GM19468 (cell line): ENCODE measurements around the gene NECTIN1.

ENCODE experiments used
- ATAC-seq: cut with Tn5 transposase; IDR thresholded peaks from one replicate; pipeline ENCODE4 v1.9.1; 2021; ENCODE audit warnings: mild to moderate bottlenecking, moderate library complexity, moderate number of reproducible peaks; ENCODE audit not compliant: unreplicated experiment; ENCODE audit errors: extremely low read depth

Gene NECTIN1

DNA sequence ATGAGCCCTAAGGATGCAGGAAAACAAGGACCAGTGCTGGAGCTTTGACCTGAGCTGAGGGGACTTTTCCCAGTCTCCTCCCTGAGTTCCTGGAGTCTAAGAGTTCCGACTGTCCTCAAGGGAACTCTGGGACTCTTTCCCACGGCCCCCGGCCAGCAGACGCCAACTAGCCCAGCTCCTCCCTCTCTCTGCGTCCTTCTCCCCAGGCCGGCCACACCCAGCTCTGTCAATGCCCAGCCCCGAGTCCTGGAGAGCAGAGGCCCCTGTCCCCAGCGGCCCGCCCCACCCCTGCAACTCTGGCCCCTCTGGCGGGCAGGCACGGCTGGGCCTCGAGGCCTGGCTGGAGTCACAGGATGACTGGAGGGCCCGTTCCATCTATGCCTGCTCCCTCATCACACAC lies 29.8 kb downstream of the NECTIN1 start:
- ATAC-seq = no peak

DNA sequence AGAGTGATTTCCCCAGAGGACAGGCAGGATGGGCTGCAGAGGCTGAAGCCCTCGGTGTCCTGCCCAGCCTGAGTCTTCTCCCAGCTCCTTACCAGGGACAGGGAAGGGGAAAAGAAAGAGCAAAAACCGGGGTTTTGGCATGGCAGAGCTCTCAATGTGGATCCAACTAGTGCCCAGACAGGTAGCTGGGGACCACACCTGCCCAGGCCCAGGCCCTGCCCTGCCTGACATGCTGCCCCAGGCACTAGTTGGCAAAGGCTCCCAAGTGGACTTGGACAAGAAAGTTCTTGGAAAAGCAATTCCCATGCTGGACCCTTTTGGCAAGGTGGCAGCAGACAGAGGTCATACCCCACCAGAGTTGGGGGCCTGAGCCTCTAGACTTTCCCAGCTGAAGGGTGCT lies 31.1 kb downstream of the NECTIN1 start:
- ATAC-seq = no peak

DNA sequence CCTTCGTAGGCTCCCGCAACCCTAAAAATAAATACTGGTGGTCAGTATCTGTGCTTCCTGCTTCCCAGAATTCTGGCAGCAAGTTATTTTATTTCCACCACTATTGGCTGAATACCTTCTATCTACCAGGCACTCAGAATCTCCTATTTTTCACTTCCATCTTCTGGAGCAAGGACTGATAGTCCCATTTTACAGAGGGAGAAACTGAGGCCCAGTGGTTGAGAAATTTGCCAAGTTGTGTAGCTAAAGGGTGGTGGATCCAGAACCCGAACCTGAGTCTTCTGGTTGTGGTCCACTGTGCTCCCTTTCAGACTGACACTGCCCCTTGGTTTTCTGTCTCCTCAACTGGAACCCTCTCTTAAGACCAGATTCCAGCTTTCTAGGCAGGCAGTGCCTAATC lies 31.6 kb downstream of the NECTIN1 start:
- no peak for ATAC-seq

DNA sequence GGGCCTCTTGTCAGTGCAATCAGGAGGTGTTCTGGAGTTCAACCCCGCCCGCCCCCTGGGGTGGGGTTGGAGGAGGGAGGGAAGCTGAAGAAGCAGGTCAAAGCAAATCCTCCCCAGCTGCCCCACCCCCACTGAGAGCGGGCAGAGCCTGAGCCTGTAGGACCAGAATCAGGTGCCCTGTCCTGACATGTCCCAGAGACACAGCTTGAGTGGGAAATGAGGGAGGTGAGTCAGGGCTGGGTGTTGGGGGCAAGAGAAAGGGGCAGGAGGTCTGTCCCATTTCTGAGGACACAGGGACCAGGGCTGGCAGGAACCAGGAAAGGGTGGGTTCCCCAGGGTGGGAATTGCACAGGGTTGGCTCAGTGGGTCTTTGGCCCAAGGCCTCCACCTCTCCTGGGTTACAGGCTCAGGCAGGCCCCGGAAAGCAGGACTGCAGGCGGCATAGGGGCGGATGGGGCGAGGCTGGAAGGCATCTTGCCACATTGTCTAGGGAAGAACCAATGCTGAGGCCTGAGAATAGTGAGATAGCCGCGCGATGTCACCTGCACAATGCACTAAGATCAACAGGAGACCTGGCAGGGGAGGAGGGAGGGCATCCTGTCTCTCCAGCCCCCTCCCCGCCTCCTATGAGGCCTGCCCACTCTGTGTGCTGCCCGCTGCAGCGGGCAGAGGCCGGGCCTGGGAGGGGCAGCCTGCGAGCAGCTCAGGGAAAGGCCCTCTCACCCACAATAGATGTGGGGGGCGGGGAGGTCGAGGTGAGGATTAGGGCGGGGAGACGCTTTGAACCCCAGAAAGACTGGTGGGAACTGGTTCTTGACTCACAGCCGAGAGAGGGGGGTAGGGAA lies 32.4 kb downstream of the NECTIN1 start:
- ATAC-seq = no peak

DNA sequence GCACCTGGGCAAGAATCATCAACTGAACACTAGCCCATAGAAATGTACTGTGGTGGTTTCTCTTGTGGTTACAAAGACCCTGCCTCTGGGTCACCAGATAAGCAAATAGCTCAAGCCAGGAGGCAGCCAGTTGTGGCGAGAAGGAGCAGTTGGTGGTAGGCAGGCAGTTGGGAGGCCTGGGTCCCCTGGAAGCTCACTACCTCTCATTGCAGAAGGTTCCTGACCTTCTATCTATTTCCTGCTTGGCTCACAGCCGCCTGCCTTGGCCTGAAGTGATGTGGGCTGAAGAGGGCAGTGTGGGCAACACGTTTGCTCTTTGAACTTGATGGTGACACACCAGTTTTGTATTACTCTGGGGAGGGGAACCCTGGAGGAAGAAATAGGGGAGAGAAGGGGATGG lies 34.7 kb downstream of the NECTIN1 start:
- no peak for ATAC-seq

DNA sequence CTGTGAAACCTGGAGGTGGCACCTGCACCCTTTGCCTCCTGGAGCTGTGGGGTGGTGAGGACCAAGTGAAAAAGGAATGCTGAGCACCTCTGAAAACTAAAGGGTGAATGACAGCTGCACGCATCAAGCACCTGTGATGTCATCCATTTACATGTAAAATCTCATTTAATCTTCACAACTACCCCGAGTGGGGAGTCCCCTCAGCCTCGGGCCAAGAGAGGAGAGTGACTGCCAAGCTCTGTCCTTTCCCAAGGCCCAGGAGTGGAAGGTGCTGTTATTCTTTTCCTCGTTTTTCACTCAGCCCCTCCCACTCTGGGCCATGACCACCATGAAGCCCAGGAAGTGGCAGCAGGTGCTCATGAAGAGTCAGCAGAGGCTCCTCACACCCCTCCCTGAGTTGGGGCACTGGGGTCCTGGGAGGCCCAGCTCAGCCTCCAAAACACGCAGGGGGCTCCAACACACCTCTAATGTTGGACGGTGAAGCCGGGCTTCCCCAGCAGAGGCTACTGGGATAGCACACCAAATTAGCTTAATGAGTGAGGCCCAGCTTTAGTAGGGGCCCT lies 35.7 kb downstream of the NECTIN1 start:
- ATAC-seq = no peak

DNA sequence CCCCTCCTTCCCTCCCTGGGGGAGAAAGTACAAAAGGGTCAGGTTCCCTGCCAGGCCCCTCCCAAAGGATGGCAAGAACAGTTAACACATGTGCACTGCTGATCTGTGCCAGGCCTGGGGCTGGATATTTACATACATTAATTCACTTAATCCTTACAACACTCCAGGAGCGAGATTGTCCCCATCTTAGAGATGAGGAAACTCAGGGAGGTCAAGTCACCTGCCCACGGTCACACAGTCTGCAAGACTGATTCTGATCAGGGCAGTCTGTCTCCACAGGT lies 36.5 kb downstream of the NECTIN1 start:
- ATAC-seq = no peak

DNA sequence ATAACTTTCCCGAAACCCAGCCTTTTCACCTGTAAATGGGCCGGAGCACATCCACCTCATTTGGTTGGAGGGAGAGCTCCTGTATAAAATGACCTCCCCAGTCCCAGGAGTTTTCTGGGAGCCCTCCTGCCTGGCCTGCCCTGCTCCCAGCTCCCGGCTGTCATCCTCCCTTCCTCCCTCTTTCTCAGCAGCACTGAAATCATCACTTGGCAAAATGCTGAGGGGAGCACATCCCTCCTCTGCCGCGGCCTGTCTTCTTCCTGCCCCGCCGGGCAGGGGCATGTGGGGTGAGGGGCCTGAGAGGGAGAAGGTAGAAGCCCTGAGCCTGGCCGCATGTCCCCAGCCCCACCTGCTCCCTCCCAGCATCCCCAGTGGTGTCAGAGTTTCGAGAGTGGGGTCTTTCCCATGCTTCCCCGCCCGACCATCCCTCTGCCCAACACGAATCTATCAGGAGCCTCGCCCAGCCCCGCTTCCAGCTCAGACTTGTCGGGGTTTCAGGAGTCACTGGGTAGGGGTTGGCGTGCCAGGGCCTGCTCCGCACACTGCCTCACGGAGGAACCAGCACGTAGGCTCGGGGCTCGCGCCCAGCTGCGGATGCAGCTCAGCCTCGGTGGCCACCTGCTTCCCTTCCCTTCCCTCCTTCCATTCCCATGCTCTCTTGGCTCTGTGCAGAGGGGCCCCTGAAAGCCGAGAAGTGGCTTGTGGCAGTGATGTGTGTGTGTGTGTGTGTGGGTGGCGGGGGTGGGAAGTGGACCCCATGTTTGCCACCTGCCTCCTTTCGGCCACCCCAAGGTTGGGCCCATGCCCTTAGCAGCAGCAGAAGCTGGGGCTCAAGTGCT lies 37.1 kb downstream of the NECTIN1 start:
- no peak for ATAC-seq

DNA sequence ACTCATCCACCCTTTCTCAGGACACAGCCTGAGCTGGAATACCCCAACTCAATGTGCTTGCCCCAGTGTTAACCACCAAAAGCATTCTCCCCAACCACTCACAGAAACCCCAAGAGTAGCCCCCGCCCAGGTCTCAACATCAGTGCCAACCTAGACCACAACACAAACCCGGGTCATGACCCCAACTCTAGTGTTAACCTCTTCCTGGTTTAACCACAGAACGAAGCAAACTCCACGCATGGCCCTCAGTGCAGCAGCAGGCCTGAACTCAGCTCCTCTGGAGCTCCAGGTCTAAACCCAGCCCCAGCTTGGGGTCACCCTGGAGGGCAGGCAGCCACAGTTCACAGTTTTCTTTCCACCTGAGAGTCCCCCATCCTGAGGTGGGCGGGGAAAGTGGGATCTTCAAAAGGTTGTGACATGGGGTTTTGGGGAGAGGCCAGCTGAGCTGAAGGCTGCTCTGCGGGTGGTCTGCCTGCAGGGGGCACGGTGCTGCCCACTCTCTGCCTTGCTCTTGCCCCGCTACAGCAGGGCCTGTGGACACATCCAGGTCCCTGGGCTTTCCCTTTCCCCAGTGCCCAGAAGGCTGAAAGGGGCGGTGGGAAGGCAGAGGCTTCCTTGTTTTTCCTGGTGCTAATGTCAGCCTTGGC lies 37.9 kb downstream of the NECTIN1 start:
- ATAC-seq = no peak

DNA sequence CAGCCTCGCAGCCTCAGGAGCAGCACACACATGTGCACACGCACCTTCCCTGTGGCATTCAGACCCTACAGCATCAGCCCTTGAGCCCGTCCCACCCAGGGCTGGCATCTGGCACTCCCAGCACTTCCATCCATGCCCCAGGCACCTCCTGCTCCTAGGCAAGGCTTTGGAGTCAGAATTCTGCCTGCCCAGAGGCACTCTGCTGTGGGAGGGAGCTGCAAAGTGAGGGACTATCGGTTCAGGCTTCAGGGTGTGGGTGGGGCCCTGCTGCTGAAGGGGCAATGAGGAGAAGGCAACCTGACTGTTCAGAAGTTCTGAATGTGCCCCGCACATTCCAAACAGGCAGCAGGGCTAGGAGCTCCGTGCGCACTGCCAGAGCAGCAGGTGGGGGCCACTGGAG lies 39.7 kb downstream of the NECTIN1 start:
- ATAC-seq = no peak

DNA sequence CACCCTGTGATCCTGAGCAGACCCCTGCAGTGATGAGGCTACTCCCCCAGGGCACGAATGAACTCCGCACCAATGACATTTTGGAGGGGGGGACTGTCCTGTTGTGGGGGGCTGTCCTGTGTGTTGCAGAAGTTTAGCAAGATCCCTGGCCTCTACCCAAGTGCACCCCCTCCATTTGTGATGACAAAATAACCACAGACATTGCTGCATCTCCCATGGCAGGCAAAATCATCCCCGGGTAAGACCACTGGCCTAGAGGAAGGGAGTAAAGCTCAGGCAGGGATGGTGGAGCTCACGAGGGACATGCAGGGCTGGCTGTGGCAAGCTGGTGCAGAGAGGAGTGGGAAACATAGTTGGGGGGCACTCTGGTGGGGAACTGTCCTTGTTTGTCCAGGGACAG lies 40.6 kb downstream of the NECTIN1 start:
- ATAC-seq = no peak

DNA sequence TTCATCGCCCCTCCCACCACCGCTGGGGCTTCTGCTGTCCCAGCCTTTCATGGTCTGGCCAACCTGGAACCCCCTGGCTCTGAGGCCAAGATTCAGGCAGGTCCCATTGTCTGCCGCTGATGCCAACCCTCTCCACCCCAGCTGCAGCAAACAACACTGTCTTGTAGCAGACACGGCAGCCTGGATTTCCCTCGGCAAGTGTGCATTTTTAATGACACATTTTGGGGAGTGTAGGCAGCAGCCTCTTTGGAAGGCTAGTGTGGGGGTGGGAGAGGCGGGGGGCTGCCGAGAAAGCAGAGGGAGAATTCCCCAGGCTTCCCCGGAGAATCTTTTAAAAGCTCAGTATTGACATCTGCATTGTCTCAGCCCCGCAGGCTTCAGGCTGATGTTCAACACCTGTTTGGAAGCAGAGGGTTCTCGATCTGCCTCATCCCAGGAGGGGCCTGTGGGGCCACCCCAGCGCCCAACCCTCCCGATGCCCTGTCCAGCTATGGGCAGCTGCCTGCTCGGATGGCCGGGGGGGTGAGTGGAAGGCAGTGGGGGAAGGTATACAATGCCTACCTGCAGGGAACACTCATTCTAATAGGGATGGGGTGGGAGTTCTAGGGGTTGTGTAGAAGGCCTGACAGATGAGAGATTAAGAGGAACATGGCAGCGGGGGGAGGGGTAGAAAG lies 41.5 kb downstream of the NECTIN1 start:
- ATAC-seq = no peak

DNA sequence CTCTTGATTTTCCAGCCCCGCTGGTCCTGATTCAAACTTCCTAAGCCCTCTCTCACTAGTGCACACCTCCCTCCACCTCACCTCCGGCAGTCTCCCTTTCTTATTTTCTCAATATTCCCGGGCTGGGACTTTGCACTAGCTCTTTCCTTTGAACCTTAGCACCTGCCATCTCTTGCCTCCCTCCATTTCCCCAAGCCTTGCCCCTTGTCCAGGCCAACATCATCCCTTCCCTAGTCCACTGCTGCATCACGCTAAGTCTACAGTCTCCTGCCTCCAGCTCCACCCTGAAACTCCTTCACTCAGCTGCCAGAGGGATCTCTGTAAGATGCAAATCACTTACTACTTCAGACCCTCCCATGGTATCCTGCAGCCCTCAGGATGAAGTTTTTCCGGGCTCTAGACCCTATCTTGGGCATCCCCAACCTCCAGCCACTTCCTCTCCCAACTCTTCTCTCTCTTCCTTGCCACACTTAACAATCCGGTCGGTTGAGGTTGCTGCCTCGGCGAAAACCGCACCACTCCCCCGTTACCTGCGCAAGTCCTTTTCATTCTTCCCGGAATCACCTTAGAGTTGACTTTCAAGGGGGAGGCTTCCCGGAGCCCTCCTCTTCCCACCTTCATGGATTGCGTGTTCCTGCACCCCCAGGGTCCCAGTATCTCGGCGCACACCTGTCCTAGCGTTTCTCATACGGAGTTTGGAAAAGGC lies 42.7 kb downstream of the NECTIN1 start:
- no peak for ATAC-seq

DNA sequence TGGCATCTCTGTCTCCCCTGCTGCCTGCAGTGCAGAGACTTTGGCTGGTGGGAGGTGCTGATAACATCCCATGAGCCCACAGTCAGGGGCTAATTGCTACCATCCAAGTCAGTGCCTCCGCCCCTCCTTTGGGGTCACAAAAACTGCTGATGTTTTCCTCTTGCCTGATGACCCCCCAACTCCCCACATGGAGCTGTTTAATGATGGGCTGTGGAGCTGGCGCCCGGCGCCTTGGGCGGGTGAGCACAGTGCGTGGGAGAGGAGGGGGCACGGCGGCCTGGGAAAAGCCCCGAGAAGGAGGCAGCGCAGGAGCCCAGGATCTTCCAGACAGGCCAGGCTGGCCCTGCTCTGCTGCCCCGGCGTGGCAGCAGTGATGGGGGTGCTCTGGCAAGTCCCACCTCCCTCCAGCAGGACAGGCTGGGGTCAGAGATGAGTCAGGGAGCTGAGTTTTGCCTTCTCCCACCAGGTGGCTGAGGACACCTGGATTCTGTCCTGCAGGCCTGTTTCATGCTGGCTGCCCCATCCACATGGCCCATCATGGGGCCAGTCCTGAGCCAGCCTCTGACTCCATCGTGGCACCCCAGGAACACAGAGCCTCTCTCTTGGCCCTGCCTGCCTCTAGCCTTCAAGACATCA lies 43.8 kb downstream of the NECTIN1 start:
- ATAC-seq = no peak

DNA sequence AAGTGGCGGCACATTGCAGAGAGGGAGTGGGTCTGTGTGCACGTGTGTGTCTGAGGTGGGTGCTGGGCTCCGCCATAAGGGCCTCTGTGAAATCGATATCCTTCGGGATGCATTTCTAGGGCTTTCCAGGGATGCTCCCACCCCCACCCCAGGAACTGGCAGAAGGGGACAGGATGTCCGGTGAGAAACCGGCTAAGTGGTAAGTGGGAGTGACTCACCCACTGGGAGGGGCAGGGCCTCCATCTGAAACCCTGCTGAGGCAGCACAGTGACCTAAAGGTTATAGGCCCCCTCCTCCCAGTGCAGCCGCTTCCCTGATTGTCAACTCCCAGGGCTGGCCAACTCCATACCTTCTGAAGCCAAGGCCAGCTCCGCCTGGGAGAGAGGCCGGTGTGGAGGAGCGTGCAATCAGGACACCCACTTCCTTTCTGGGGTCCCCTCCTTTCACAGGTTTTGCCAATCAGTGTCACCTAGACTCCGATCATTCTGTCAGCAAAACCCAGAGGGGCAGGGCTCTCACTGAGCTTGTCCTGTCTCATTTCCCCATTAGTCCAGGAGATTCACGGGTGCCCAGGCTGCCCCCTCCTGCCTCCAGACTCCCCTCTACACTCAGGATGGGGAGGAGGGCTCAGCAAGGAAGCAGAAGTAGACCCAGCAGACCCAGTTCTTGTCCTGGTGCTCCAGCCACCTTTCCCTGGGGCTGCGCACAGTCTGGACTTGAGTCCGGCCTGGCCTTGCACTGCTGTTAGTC lies 44.5 kb downstream of the NECTIN1 start:
- no peak for ATAC-seq

DNA sequence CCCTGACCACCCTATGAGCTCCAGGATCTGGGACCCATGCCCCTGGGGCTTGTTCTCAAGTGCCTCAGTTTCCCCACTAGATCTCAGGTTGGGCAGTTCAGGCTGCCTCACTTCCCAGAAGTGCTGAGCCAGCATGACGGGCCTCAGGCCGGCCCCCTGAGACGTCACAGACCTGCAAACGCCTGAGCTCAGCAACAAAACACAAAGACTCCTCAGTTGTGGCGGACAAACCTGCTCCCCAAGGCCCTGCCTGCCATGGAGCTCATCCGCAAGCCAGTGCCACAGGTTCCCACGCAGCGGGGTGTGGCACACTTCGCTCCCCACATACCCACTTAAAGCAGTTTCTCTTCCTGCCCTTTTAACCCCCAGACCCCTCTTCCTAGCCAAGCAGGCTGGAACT lies 45.2 kb downstream of the NECTIN1 start:
- no peak for ATAC-seq

DNA sequence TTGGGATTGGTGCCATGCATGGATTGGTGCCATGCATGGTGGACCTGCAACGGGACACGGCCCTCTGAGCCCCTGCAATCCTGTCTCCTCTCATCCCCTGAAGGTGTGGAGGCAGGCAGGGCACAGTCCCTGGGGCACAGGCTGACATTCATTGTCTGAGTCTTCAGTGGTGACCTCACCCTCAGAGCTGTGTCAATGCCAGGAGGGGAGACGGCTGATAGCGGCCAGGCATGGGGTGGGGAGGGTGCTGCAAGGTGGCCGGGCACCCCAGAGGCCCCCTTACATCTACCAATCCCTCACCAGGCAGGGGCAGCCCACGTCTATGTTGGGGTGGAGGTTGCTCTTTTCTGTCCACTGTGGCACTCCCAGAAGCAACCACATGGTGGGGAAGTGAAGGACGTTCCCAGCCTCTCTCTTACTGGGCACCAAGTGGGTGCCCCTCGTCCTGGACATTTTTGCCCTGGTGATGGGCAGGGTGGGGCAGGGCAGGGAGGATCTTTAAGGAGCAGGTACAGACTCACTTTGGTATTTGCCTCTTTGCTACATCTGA lies 47.6 kb downstream of the NECTIN1 start:
- no peak for ATAC-seq
